Right kidney (tissue), 1 donor: ENCODE measurements around the gene MAEA.
"Not testable (repeated sequence)": the region's sequence is repeated elsewhere in the genome, so short reads cannot be mapped to it uniquely, and the experiment has no call there.

ENCODE experiments used
- DNase-seq: peaks from one replicate; pipeline ENCODE4 v3.0.0-alpha.2; 2016

MAEA gene

GRCh38 chr4:1334579-1334895 is 44.8 kb downstream of the MAEA start:
- DNase-seq: no peak

GRCh38 chr4:1335193-1335883 is 45.6 kb downstream of the MAEA start:
- DNase-seq: not testable (repeated sequence)

GRCh38 chr4:1336088-1336491 is 46.4 kb downstream of the MAEA start:
- no peak for DNase-seq

- no peak for DNase-seq
Measured at GRCh38 chr4:1337376-1337831, 47.7 kb downstream of the MAEA start.

GRCh38 chr4:1337951-1338751 is 48.5 kb downstream of the MAEA start:
- DNase-seq: no peak

GRCh38 chr4:1338752-1339414 is 49.2 kb downstream of the MAEA start:
- DNase-seq: no peak

- no peak for DNase-seq
Measured at GRCh38 chr4:1339489-1339888, 49.8 kb downstream of the MAEA start.

GRCh38 chr4:1340181-1340747 is 50.6 kb downstream of the MAEA start:
- no peak for DNase-seq

- no peak for DNase-seq
Measured at GRCh38 chr4:1340861-1341260, 51.2 kb downstream of the MAEA start.

- DNase-seq: no peak
Measured at GRCh38 chr4:1342003-1342402, 52.3 kb downstream of the MAEA start.

GRCh38 chr4:1344696-1345095 is 55.0 kb downstream of the MAEA start:
- no peak for DNase-seq

- peak; percentile 93 for DNase-seq
Measured at GRCh38 chr4:1345903-1346780, 56.5 kb downstream of the MAEA start.

- DNase-seq: peak; percentile 94
Measured at GRCh38 chr4:1346781-1347409, 57.2 kb downstream of the MAEA start, which contains the start of gene UVSSA. Gene UVSSA (plus strand): TSS chr4:1347208. CDS start chr4:1348092, 884 bp downstream.

GRCh38 chr4:1347410-1347864 is 57.7 kb downstream of the MAEA start:
- peak; percentile 86 for DNase-seq

GRCh38 chr4:1348014-1348513 is 58.4 kb downstream of the MAEA start:
- no peak for DNase-seq

- DNase-seq: no peak
Measured at GRCh38 chr4:1348746-1349145, 59.1 kb downstream of the MAEA start.

- DNase-seq: no peak
Measured at GRCh38 chr4:1349359-1350168, 59.9 kb downstream of the MAEA start.

GRCh38 chr4:1350169-1350520 is 60.5 kb downstream of the MAEA start:
- no peak for DNase-seq

- DNase-seq: peak; percentile 74
Measured at GRCh38 chr4:1351854-1352566, 62.3 kb downstream of the MAEA start.

GRCh38 chr4:1352567-1352900 is 62.8 kb downstream of the MAEA start:
- no peak for DNase-seq
